Smooth muscle cell (in vitro differentiated cells): ENCODE results near the gene MAGEB16. TPM values are rescaled to one million over a fixed set of nuclear protein-coding genes. Genes with fewer than 3 reads are reported as not detected.

ENCODE experiments used
- DNase-seq: peaks from one replicate; lab custom pipeline; 2025; ENCODE audit not compliant: unreplicated experiment; lab: John Stamatoyannopoulos, UW
- H2AFZ ChIP-seq: fragments of 200-600 bp; sonication (generic); 2 replicates; pipeline ENCODE4 v1.6.0; 2016; ENCODE audit warnings: antibody characterized with exemption, low read depth, mild to moderate bottlenecking
- H3F3A ChIP-seq: fragments of 200-600 bp; sonication (generic); 2 replicates; pipeline ENCODE4 v1.6.0; 2017; ENCODE audit warnings: antibody characterized with exemption, low read depth
- H3K27ac ChIP-seq: fragments of 200-600 bp; sonication (generic); 2 replicates; pipeline ENCODE4 v1.5.1; 2016; ENCODE audit warnings: low read depth, mild to moderate bottlenecking
- H3K27me3 ChIP-seq: fragments of 200-600 bp; sonication (generic); 2 replicates; pipeline ENCODE4 v1.6.1; 2016; ENCODE audit warnings: low read depth, mild to moderate bottlenecking
- H3K36me3 ChIP-seq: fragments of 200-600 bp; sonication (generic); 2 replicates; pipeline ENCODE4 v1.5.1; 2016; ENCODE audit warnings: low read depth
- H3K4me1 ChIP-seq: fragments of 200-600 bp; sonication (generic); 2 replicates; pipeline ENCODE4 v1.5.1; 2016; ENCODE audit warnings: low read depth
- H3K4me2 ChIP-seq: fragments of 200-600 bp; sonication (generic); 2 replicates; pipeline ENCODE4 v1.6.0; 2016; ENCODE audit warnings: mild to moderate bottlenecking
- H3K4me3 ChIP-seq: fragments of 200-600 bp; sonication (generic); 2 replicates; pipeline ENCODE4 v1.5.1; 2016; ENCODE audit warnings: mild to moderate bottlenecking
- H3K79me2 ChIP-seq: fragments of 200-600 bp; sonication (generic); 2 replicates; pipeline ENCODE4 v1.6.0; 2016; ENCODE audit warnings: low read depth, mild to moderate bottlenecking
- H3K9ac ChIP-seq: fragments of 200-600 bp; sonication (generic); 2 replicates; pipeline ENCODE4 v1.6.0; 2016; ENCODE audit warnings: low read depth
- H3K9me3 ChIP-seq: fragments of 200-600 bp; sonication (generic); replicated peaks from 2 replicates; pipeline ENCODE4 v1.5.1; 2016; ENCODE audit warnings: low read depth
- H4K20me1 ChIP-seq: fragments of 200-600 bp; sonication (generic); 2 replicates; pipeline ENCODE4 v1.6.0; 2016; ENCODE audit warnings: low read depth
- WGBS: methylation state at CpG from one replicate; pipeline ENCODE4 v1.1.7; 2016; ENCODE audit warnings: low lambda C conversion rate; 5-methylcytosine and 5-hydroxymethylcytosine counted together
- polyA plus RNA-seq: library from polyadenylated mRNA; unstranded; fragments of >200 nt; fragmentation: Nextera tagmentation; extraction: Ambion mirVana; gene quantifications from 2 replicates; pipeline ENCODE4 v1.2.1, GENCODE V29; 2016
- total RNA-seq: library from RNA; depleted of rRNA; stranded (reverse); fragments of >200 nt; gene quantifications from 2 replicates; pipeline ENCODE4 v1.2.3, GENCODE V29; 2014
- TF ChIP-seq, protein P1 (sequence below): fragments of 200-600 bp; sonication (generic); IDR thresholded peaks from 2 replicates; pipeline ENCODE4 v1.5.1; 2017; ENCODE audit warnings: borderline replicate concordance, mild to moderate bottlenecking, antibody characterized with exemption; ENCODE audit not compliant: insufficient read depth, poor library complexity, severe bottlenecking

MAGEB16 gene
- total and polyA plus RNA-seq, 2 experiments from 2014 or later: not detected

DNA sequence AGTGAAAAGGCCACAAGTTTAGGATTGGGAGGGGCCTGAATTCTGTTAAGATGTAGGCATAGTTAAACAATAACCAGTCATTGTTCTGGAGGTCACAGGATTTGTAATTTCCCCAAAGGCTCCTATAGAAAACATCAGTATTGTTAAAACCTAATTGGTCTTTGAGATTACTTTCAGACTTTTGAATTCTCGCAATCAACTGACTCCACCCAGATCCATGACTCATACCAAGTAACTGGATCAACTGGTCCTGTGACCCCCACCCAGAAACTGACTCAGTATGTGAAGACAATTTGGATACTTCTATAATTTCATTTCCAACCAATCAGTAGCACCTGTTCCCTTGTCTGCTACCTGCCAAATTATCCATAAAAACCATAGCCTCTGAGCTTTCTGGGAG is 28.4 kb downstream of the MAGEB16 start:
- TF ChIP-seq, protein P1, sequence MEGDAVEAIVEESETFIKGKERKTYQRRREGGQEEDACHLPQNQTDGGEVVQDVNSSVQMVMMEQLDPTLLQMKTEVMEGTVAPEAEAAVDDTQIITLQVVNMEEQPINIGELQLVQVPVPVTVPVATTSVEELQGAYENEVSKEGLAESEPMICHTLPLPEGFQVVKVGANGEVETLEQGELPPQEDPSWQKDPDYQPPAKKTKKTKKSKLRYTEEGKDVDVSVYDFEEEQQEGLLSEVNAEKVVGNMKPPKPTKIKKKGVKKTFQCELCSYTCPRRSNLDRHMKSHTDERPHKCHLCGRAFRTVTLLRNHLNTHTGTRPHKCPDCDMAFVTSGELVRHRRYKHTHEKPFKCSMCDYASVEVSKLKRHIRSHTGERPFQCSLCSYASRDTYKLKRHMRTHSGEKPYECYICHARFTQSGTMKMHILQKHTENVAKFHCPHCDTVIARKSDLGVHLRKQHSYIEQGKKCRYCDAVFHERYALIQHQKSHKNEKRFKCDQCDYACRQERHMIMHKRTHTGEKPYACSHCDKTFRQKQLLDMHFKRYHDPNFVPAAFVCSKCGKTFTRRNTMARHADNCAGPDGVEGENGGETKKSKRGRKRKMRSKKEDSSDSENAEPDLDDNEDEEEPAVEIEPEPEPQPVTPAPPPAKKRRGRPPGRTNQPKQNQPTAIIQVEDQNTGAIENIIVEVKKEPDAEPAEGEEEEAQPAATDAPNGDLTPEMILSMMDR: no peak
- 48% methylated on average over 1 of the region's 1 CpG for WGBS
- Histone ChIP-seq H3K79me2 (no peaks in the 10 kb centered on the region), H3K27me3 (no peaks in the 10 kb centered on the region), H2AFZ (no peak overlapping the region), H3F3A (no peaks in the 10 kb centered on the region), H3K4me3 (no peak overlapping the region), H3K9me3 (no peaks in the 10 kb centered on the region), H4K20me1 (no peaks in the 10 kb centered on the region), H3K36me3 (no peaks in the 10 kb centered on the region), H3K4me2 (no peak overlapping the region), H3K9ac (no peak overlapping the region), H3K27ac (no peak overlapping the region), H3K4me1 (no peaks in the 10 kb centered on the region)
- DNase-seq: no peak

DNA sequence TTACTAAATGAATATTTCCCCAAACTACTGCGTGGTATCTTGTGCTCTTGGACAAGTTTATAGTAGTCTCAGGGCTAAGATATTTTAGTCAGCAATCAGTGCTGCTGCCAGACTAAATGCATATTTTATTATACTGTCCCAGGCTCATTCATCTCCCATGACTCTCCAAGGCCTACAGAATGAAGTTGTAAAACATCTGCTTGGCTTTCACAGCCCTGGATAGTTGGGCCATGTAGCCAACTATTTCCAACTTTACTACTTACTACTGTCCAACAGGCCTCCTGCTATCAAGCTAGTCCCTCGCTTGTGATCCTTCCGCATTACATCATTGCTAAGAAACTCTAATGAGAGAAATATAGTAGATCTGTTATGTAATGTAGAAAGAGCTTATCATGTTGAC is 31.4 kb downstream of the MAGEB16 start:
- H4K20me1 ChIP-seq: no peaks in the 10 kb centered on the region
- H3K79me2 ChIP-seq: no peaks in the 10 kb centered on the region
- 74% methylated on average over 3 of the region's 3 CpGs for WGBS
- H3K9ac ChIP-seq: no peak overlapping the region
- no peak overlapping the region for H3K27ac ChIP-seq
- H3K4me1 ChIP-seq: no peaks in the 10 kb centered on the region
- H3K27me3 ChIP-seq: no peaks in the 10 kb centered on the region
- no peaks in the 10 kb centered on the region for H3F3A ChIP-seq
- H3K4me3 ChIP-seq: no peak overlapping the region
- no peaks in the 10 kb centered on the region for H3K36me3 ChIP-seq
- TF ChIP-seq, protein P1: no peak
- no peak overlapping the region for H3K4me2 ChIP-seq
- no peak overlapping the region for H2AFZ ChIP-seq
- no peaks in the 10 kb centered on the region for H3K9me3 ChIP-seq
- DNase-seq: no peak

DNA sequence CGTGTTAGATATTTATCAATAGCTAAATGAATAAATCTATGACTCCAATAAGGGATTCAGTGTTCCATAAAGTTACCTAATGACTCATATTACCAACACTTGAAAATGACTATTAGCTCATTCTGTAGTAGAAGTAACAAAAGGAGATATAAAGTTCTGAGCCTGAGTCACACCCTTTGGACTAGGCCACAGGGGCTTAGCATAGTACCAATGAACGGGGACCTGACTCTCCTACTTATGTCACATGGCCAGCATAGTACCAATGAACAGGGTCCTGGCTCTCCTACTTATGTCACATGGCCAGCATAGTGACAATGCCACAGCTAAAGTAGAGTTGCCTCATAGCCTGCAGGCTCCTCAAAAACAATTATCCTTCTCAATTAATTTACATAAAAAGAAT is 43.7 kb downstream of the MAGEB16 start:
- Histone ChIP-seq H3K9me3 (no peaks in the 10 kb centered on the region), H3K9ac (no peak overlapping the region), H3K4me1 (no peaks in the 10 kb centered on the region), H3K4me3 (no peak overlapping the region), H3K27ac (no peak overlapping the region), H2AFZ (no peak overlapping the region), H4K20me1 (no peaks in the 10 kb centered on the region), H3K4me2 (no peak overlapping the region), H3K79me2 (no peaks in the 10 kb centered on the region), H3K27me3 (no peaks in the 10 kb centered on the region), H3K36me3 (no peaks in the 10 kb centered on the region), H3F3A (no peaks in the 10 kb centered on the region)
- DNase-seq: no peak
- 36% methylated on average over 2 of the region's 2 CpGs for whole genome bisulfite sequencing
- TF ChIP-seq, protein P1: no peak

DNA sequence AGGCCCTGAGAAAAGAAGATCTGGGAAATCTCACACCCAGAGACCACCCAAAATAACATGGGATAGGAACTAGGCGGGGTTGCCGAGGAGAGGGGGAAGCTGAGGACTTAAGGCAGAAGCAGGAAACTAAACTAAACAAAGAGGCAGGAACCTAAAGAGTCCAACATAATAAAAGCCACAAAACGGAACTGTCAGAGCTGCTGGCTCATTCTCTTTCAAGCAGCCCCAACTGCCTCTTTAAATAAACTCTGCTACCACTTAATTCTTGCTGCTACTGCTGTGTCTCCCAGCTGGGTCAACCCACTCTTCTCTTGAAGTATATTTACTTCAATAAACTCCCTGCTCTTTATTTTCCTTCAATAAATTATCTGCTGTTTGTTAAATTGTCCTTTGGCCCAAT is 44.5 kb downstream of the MAGEB16 start:
- Histone ChIP-seq H2AFZ (peak overlapping the region; percentile 21), H3K27ac (no peak overlapping the region), H3K4me3 (no peak overlapping the region), H3K36me3 (no peaks in the 10 kb centered on the region), H3K4me1 (no peaks in the 10 kb centered on the region), H3F3A (no peaks in the 10 kb centered on the region), H3K79me2 (no peaks in the 10 kb centered on the region), H4K20me1 (no peaks in the 10 kb centered on the region), H3K9ac (no peak overlapping the region), H3K4me2 (no peak overlapping the region), H3K27me3 (no peaks in the 10 kb centered on the region), H3K9me3 (no peaks in the 10 kb centered on the region)
- TF ChIP-seq, protein P1: no peak
- WGBS: 49% methylated on average over 3 of the region's 3 CpGs
- no peak for DNase-seq
